ENCODE data around the gene CDH5. TPM values are rescaled to one million over a fixed set of nuclear protein-coding genes. Genes with fewer than 3 reads are reported as not detected.
A peak's percentile ranks its signal among the peaks of the same experiment; 100 is the strongest.

CDH5 gene
- total and polyA plus RNA-seq, 9 donors: 50.9 to 100 (median 88.7) TPM

GRCh38 chr16:66361604-66362135 is 4.8 kb upstream of the CDH5 start:
- no peak for DNase-seq
- 50% methylated on average over 1 of the region's 5 CpGs for WGBS (ENCODE audit: insufficient coverage)
- Histone ChIP-seq H3K9me3 (replicated peaks; ENCODE audit: control insufficient read depth, low read depth, low read length) (no peaks in the 10 kb centered on the region), H3K27ac (ENCODE audit: low read length) (peak overlapping the region; percentile 83), H3K4me1 (ENCODE audit: control insufficient read depth, insufficient read depth, low read length) (peaks cover 61% of the 10 kb centered on the region), H3K4me3 (ENCODE audit: low read length) (no peak overlapping the region), H3K36me3 (ENCODE audit: control insufficient read depth, insufficient read depth, low read length) (no peaks in the 10 kb centered on the region), H3K27me3 (ENCODE audit: control insufficient read depth, insufficient read depth, low read length) (peaks cover 24% of the 10 kb centered on the region)

- Histone ChIP-seq H3K9me3 (replicated peaks; ENCODE audit: control insufficient read depth, low read depth, low read length) (no peaks in the 10 kb centered on the region), H3K36me3 (ENCODE audit: control insufficient read depth, insufficient read depth, low read length) (no peaks in the 10 kb centered on the region), H3K4me1 (ENCODE audit: control insufficient read depth, insufficient read depth, low read length) (peaks cover 51% of the 10 kb centered on the region), H3K27me3 (ENCODE audit: control insufficient read depth, insufficient read depth, low read length) (peaks cover 20% of the 10 kb centered on the region), H3K4me3 (ENCODE audit: low read length) (no peak overlapping the region), H3K27ac (ENCODE audit: low read length) (peak overlapping the region; percentile 83)
- 90% methylated on average over 4 of the region's 13 CpGs for WGBS (ENCODE audit: insufficient coverage)
- no peak for DNase-seq
These were observed 3.2 kb upstream of the CDH5 start for GRCh38 chr16:66363211-66363777.

GRCh38 chr16:66364117-66364958 is 2.2 kb upstream of the CDH5 start:
- WGBS (ENCODE audit: insufficient coverage): 37% methylated on average over 9 of the region's 16 CpGs
- Histone ChIP-seq H3K27me3 (ENCODE audit: control insufficient read depth, insufficient read depth, low read length) (peaks cover 20% of the 10 kb centered on the region), H3K9me3 (replicated peaks; ENCODE audit: control insufficient read depth, low read depth, low read length) (no peaks in the 10 kb centered on the region), H3K4me1 (ENCODE audit: control insufficient read depth, insufficient read depth, low read length) (peaks cover 52% of the 10 kb centered on the region), H3K27ac (ENCODE audit: low read length) (peak overlapping the region; percentile 83), H3K36me3 (ENCODE audit: control insufficient read depth, insufficient read depth, low read length) (no peaks in the 10 kb centered on the region), H3K4me3 (ENCODE audit: low read length) (no peak overlapping the region)
- peak; percentile 91 for DNase-seq

GRCh38 chr16:66364959-66365306 is 1.6 kb upstream of the CDH5 start:
- 39% methylated on average over 2 of the region's 2 CpGs for WGBS (ENCODE audit: insufficient coverage)
- Histone ChIP-seq H3K36me3 (ENCODE audit: control insufficient read depth, insufficient read depth, low read length) (no peaks in the 10 kb centered on the region), H3K4me1 (ENCODE audit: control insufficient read depth, insufficient read depth, low read length) (peaks cover 46% of the 10 kb centered on the region), H3K27ac (ENCODE audit: low read length) (peak overlapping the region; percentile 83), H3K27me3 (ENCODE audit: control insufficient read depth, insufficient read depth, low read length) (peaks cover 20% of the 10 kb centered on the region), H3K4me3 (ENCODE audit: low read length) (no peak overlapping the region), H3K9me3 (replicated peaks; ENCODE audit: control insufficient read depth, low read depth, low read length) (no peaks in the 10 kb centered on the region)
- no peak for DNase-seq

- H3K27me3 ChIP-seq (ENCODE audit: control insufficient read depth, insufficient read depth, low read length): peaks cover 20% of the 10 kb centered on the region
- H3K36me3 ChIP-seq (ENCODE audit: control insufficient read depth, insufficient read depth, low read length): no peaks in the 10 kb centered on the region
- peak; percentile 80 for DNase-seq
- H3K9me3 ChIP-seq (replicated peaks; ENCODE audit: control insufficient read depth, low read depth, low read length): no peaks in the 10 kb centered on the region
- H3K4me3 ChIP-seq (ENCODE audit: low read length): no peak overlapping the region
- H3K27ac ChIP-seq (ENCODE audit: low read length): peak overlapping the region; percentile 83
- 67% methylated on average over 1 of the region's 4 CpGs for WGBS (ENCODE audit: insufficient coverage)
- peaks cover 43% of the 10 kb centered on the region for H3K4me1 ChIP-seq (ENCODE audit: control insufficient read depth, insufficient read depth, low read length)
These were observed 840 bp upstream of the CDH5 start for GRCh38 chr16:66365651-66366050.

- no peak for DNase-seq
- H3K27me3 ChIP-seq (ENCODE audit: control insufficient read depth, insufficient read depth, low read length): peaks cover 11% of the 10 kb centered on the region
- H3K4me1 ChIP-seq (ENCODE audit: control insufficient read depth, insufficient read depth, low read length): peaks cover 42% of the 10 kb centered on the region
- WGBS (ENCODE audit: insufficient coverage): 56% methylated on average over 10 of the region's 11 CpGs
- H3K9me3 ChIP-seq (replicated peaks; ENCODE audit: control insufficient read depth, low read depth, low read length): no peaks in the 10 kb centered on the region
- H3K27ac ChIP-seq (ENCODE audit: low read length): peak overlapping the region; percentile 84
- H3K36me3 ChIP-seq (ENCODE audit: control insufficient read depth, insufficient read depth, low read length): no peaks in the 10 kb centered on the region
- H3K4me3 ChIP-seq (ENCODE audit: low read length): peak overlapping the region; percentile 43
These were observed 1.7 kb downstream of the CDH5 start for GRCh38 chr16:66367968-66368891.

- peaks cover 38% of the 10 kb centered on the region for H3K4me1 ChIP-seq (ENCODE audit: control insufficient read depth, insufficient read depth, low read length)
- WGBS (ENCODE audit: insufficient coverage): 66% methylated on average over 4 of the region's 5 CpGs
- DNase-seq: peak; percentile 59
- H3K27ac ChIP-seq (ENCODE audit: low read length): peak overlapping the region; percentile 84
- no peaks in the 10 kb centered on the region for H3K36me3 ChIP-seq (ENCODE audit: control insufficient read depth, insufficient read depth, low read length)
- H3K4me3 ChIP-seq (ENCODE audit: low read length): peak overlapping the region; percentile 10
- no peaks in the 10 kb centered on the region for H3K9me3 ChIP-seq (replicated peaks; ENCODE audit: control insufficient read depth, low read depth, low read length)
- peaks cover 5% of the 10 kb centered on the region for H3K27me3 ChIP-seq (ENCODE audit: control insufficient read depth, insufficient read depth, low read length)
These were observed 2.6 kb downstream of the CDH5 start for GRCh38 chr16:66369055-66369592.

GRCh38 chr16:66370786-66371684 is 4.5 kb downstream of the CDH5 start:
- peaks cover 18% of the 10 kb centered on the region for H3K4me1 ChIP-seq (ENCODE audit: control insufficient read depth, insufficient read depth, low read length)
- peak overlapping the region; percentile 62 for H3K27ac ChIP-seq (ENCODE audit: low read length)
- H3K4me3 ChIP-seq (ENCODE audit: low read length): no peak overlapping the region
- no peaks in the 10 kb centered on the region for H3K9me3 ChIP-seq (replicated peaks; ENCODE audit: control insufficient read depth, low read depth, low read length)
- peaks cover 5% of the 10 kb centered on the region for H3K27me3 ChIP-seq (ENCODE audit: control insufficient read depth, insufficient read depth, low read length)
- 70% methylated on average over 5 of the region's 9 CpGs for WGBS (ENCODE audit: insufficient coverage)
- DNase-seq: no peak
- H3K36me3 ChIP-seq (ENCODE audit: control insufficient read depth, insufficient read depth, low read length): no peaks in the 10 kb centered on the region
